ENCODE results near the gene TCF4.

TCF4 gene

DNA sequence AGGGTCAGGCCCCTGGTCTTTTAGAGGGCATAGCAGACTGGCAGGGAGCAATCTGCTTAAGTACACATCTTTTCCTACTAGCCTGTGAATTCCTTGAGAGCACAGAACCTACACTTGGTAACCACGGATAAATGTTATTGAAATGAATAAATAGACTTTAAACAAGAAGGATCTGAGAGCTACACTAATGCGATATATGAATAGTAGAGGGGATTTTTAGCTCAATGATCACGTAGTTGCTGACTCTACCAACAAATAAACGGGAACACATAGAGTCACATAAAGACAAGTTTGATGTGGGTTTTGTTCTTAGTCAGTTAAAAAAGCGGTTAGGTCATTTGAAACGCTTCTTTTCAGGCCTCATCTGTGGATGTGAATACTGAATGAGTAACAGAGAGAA is 338.4 kb downstream of the TCF4 start:
- H3K27ac ChIP-seq (replicated peaks): no peak overlapping the region
- TF ChIP-seq, protein P1, sequence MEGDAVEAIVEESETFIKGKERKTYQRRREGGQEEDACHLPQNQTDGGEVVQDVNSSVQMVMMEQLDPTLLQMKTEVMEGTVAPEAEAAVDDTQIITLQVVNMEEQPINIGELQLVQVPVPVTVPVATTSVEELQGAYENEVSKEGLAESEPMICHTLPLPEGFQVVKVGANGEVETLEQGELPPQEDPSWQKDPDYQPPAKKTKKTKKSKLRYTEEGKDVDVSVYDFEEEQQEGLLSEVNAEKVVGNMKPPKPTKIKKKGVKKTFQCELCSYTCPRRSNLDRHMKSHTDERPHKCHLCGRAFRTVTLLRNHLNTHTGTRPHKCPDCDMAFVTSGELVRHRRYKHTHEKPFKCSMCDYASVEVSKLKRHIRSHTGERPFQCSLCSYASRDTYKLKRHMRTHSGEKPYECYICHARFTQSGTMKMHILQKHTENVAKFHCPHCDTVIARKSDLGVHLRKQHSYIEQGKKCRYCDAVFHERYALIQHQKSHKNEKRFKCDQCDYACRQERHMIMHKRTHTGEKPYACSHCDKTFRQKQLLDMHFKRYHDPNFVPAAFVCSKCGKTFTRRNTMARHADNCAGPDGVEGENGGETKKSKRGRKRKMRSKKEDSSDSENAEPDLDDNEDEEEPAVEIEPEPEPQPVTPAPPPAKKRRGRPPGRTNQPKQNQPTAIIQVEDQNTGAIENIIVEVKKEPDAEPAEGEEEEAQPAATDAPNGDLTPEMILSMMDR (IDR thresholded peaks at IDR 0.05; ENCODE audit: insufficient read depth, low read length): no peak
- TF ChIP-seq POLR2AphosphoS5 (IDR thresholded peaks at IDR 0.05; ENCODE audit: low read depth) (no peak), GABPA (IDR thresholded peaks at IDR 0.05; ENCODE audit: low read depth) (no peak), SPI1 (IDR thresholded peaks at IDR 0.05; ENCODE audit: borderline replicate concordance, low read depth) (no peak)
- TF ChIP-seq, protein P2, sequence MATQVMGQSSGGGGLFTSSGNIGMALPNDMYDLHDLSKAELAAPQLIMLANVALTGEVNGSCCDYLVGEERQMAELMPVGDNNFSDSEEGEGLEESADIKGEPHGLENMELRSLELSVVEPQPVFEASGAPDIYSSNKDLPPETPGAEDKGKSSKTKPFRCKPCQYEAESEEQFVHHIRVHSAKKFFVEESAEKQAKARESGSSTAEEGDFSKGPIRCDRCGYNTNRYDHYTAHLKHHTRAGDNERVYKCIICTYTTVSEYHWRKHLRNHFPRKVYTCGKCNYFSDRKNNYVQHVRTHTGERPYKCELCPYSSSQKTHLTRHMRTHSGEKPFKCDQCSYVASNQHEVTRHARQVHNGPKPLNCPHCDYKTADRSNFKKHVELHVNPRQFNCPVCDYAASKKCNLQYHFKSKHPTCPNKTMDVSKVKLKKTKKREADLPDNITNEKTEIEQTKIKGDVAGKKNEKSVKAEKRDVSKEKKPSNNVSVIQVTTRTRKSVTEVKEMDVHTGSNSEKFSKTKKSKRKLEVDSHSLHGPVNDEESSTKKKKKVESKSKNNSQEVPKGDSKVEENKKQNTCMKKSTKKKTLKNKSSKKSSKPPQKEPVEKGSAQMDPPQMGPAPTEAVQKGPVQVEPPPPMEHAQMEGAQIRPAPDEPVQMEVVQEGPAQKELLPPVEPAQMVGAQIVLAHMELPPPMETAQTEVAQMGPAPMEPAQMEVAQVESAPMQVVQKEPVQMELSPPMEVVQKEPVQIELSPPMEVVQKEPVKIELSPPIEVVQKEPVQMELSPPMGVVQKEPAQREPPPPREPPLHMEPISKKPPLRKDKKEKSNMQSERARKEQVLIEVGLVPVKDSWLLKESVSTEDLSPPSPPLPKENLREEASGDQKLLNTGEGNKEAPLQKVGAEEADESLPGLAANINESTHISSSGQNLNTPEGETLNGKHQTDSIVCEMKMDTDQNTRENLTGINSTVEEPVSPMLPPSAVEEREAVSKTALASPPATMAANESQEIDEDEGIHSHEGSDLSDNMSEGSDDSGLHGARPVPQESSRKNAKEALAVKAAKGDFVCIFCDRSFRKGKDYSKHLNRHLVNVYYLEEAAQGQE (IDR thresholded peaks at IDR 0.05; ENCODE audit: insufficient replicate concordance, low read depth): no peak
- H3K27me3 ChIP-seq (ENCODE audit: insufficient read depth, poor library complexity, severe bottlenecking): no peaks in the 10 kb centered on the region
- H3K4me3 ChIP-seq (replicated peaks; ENCODE audit: insufficient read depth, low read length): no peak overlapping the region
- no peak for DNase-seq (ENCODE audit: low read depth in 1 of 2, low spot score in 1 of 2)

DNA sequence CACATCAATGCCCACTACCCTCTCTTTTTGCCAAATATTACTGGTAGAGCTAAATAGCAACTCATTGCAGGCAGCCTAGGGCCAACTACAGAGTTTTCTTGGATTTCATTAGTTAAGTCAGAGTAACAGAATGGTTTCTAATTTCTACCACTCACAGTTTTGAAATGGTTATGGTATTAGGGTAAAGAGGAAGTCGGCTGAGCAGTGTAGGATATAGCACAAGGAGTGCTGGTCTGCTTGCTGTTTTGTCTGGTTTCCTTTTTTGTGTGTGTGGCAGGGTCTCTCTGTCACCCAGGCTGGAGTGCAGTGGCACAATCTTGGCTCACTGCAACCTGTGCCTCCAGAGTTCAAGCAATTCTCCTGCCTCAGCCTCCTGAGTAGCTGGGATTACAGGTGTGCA is 339.5 kb downstream of the TCF4 start:
- DNase-seq (ENCODE audit: low read depth in 1 of 2, low spot score in 1 of 2): peak in 1 of 2 experiments; percentile 30
- no peak overlapping the region for H3K27ac ChIP-seq (replicated peaks)
- H3K4me3 ChIP-seq (replicated peaks; ENCODE audit: insufficient read depth, low read length): no peak overlapping the region
- no peaks in the 10 kb centered on the region for H3K27me3 ChIP-seq (ENCODE audit: insufficient read depth, poor library complexity, severe bottlenecking)
- TF ChIP-seq GABPA (IDR thresholded peaks at IDR 0.05; ENCODE audit: low read depth) (no peak), SPI1 (IDR thresholded peaks at IDR 0.05; ENCODE audit: borderline replicate concordance, low read depth) (peak; percentile 90)
- TF ChIP-seq, protein P2 (IDR thresholded peaks at IDR 0.05; ENCODE audit: insufficient replicate concordance, low read depth): no peak

DNA sequence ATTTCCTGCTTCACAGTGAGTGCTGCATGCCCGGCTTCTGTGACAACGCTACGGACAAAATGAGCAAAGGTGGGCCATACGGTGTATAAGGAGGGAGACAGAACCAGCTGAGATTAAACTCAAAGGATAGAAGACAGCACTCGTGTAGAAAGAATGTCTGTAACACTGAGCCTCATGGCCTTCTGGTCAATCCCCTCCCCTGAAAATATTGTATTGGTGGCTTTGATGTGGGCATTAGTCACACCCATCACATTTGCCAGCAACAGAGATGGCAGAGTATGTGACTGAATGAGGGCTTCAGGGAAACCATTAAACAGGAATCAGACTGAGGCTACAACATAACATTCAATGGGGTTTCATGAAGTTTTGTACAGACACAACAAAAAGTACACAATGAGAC is 341.0 kb downstream of the TCF4 start:
- Histone ChIP-seq H3K27ac (replicated peaks) (no peak overlapping the region), H3K27me3 (ENCODE audit: insufficient read depth, poor library complexity, severe bottlenecking) (no peaks in the 10 kb centered on the region), H3K4me3 (replicated peaks; ENCODE audit: insufficient read depth, low read length) (no peak overlapping the region)
- TF ChIP-seq POLR2AphosphoS5 (IDR thresholded peaks at IDR 0.05; ENCODE audit: low read depth): no peak
- no peak for DNase-seq (ENCODE audit: low read depth in 1 of 2, low spot score in 1 of 2)

DNA sequence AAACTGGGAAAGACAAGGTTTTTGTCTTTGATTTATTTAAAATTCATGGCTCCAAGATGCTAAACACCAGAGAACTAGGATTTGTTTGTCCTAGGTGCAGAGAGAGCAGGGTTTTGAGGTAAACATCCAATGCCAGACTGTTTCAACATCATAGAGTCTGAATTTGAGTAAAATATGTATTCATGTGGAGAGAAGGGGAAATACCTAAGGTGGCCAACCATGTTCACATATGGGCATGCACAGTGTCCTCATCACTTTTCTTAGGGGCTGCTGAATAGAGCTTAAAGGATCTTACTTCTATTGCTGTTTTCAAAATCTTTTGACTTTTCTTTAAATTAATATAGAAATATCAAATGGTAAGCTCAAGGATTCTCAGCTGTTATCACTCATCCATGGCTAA is 341.7 kb downstream of the TCF4 start:
- TF ChIP-seq GABPA (IDR thresholded peaks at IDR 0.05; ENCODE audit: low read depth): no peak
- TF ChIP-seq, protein P2 (IDR thresholded peaks at IDR 0.05; ENCODE audit: insufficient replicate concordance, low read depth): no peak
- TF ChIP-seq SPI1 (IDR thresholded peaks at IDR 0.05; ENCODE audit: borderline replicate concordance, low read depth): no peak
- TF ChIP-seq, protein P1 (IDR thresholded peaks at IDR 0.05; ENCODE audit: insufficient read depth, low read length): no peak
- TF ChIP-seq POLR2AphosphoS5 (IDR thresholded peaks at IDR 0.05; ENCODE audit: low read depth): no peak
- DNase-seq (ENCODE audit: low read depth in 1 of 2, low spot score in 1 of 2): no peak
- H3K27ac ChIP-seq (replicated peaks): no peak overlapping the region
- no peaks in the 10 kb centered on the region for H3K27me3 ChIP-seq (ENCODE audit: insufficient read depth, poor library complexity, severe bottlenecking)
- H3K4me3 ChIP-seq (replicated peaks; ENCODE audit: insufficient read depth, low read length): no peak overlapping the region

Data from HL-60 (cell line).